ENCODE results near the gene COX7A2. TPM values are rescaled to one million over a fixed set of nuclear protein-coding genes. Genes with fewer than 3 reads are reported as not detected.

COX7A2 gene
- total and polyA plus RNA-seq, 2 of the 13 experiments (the other 11 are each of a cell fraction or from before 2014, with no cell fraction given), result 407 to 556 TPM

- WGBS (ENCODE audit: low lambda C conversion rate), result 47% methylated on average over 31 of the region's 35 CpGs
- CTCF ChIA-PET (ENCODE audit: low intra/inter-chr PET ratio, low total read pairs), result no interaction called here
- no peak overlapping the region for H3K9ac ChIP-seq (ENCODE audit: insufficient read depth, low read depth, low read length)
- H4K20me1 ChIP-seq (ENCODE audit: insufficient read depth, low read length), result no peaks in the 10 kb centered on the region
- BruUV-seq (replicated peaks), result no TSS peak
- no peak overlapping the region for H3K4me2 ChIP-seq (ENCODE audit: low read depth, low read length)
- H3K27ac ChIP-seq (ENCODE audit: extremely low read length, insufficient read depth, low read length), result no peak overlapping the region
- H3K27me3 ChIP-seq (ENCODE audit: control insufficient read depth in 1 of 2, insufficient read depth in 2 of 2, low read length in 2 of 2), result peaks cover 6 to 62% of the 10 kb centered on the region in 2 experiments; a peak in 4 of 5 replicates
- H3K79me2 ChIP-seq (ENCODE audit: insufficient read depth, low read length), result no peaks in the 10 kb centered on the region
- H3K4me1 ChIP-seq (ENCODE audit: insufficient read depth, low read length), result no peaks in the 10 kb centered on the region; the same call in 1 of the 2 replicates
- TF ChIP-seq ZNF629 (CRISPR knock-in tag; conservative IDR thresholded peaks at IDR 0.05), result no peak
- no peak for TF ChIP-seq E2F1 (CRISPR knock-in tag; IDR thresholded peaks at IDR 0.05)
- no peak for TF ChIP-seq CCDC6 (CRISPR knock-in tag; IDR thresholded peaks at IDR 0.05)
- TF ChIP-seq RARG (CRISPR knock-in tag; IDR thresholded peaks at IDR 0.05; ENCODE audit: low read depth), result no peak
- no peak for TF ChIP-seq ZNF670 (CRISPR knock-in tag; IDR thresholded peaks at IDR 0.05; ENCODE audit: borderline replicate concordance)
- no peak for TF ChIP-seq TBL1XR1 (IDR thresholded peaks at IDR 0.05; ENCODE audit: borderline replicate concordance, low read length, partially characterized antibody)
- TF ChIP-seq KIAA2018 (CRISPR knock-in tag; IDR thresholded peaks at IDR 0.05; ENCODE audit: borderline replicate concordance), result no peak
- TF ChIP-seq ZNF589 (CRISPR knock-in tag; conservative IDR thresholded peaks at IDR 0.05), result no peak
- TF ChIP-seq ATF1 (CRISPR knock-in tag; IDR thresholded peaks at IDR 0.05), result no peak
- TF ChIP-seq ZNF136 (CRISPR knock-in tag; IDR thresholded peaks at IDR 0.05; ENCODE audit: low read depth), result no peak
- no peak for TF ChIP-seq ZNF441 (CRISPR knock-in tag; IDR thresholded peaks at IDR 0.05; ENCODE audit: borderline replicate concordance)
- in situ Hi-C loops (cut with HindIII; ENCODE audit: extremely low pct_ligation_motif_present, low pct_unique_long_range_greater_than_20kb) (loop anchor here (10.0 to 25.0 kb wide), 6 partner anchors 452 to 1469 kb away; no protein-coding TSS in a partner anchor), intact Hi-C loops (cut with micrococcal nuclease; ENCODE audit: unreplicated experiment) (loop anchor here (10.0 kb wide), 1 partner anchor 1352 kb away; no protein-coding TSS in a partner anchor)
- H3K4me3 ChIP-seq (replicated peaks in 1 of 3; ENCODE audit: insufficient read depth in 1 of 3, low read depth in 2 of 3, low read length in 3 of 3), result no peak overlapping the region
- no peaks in the 10 kb centered on the region for H3K36me3 ChIP-seq (replicated peaks in 1 of 2; ENCODE audit: control insufficient read depth in 1 of 2, insufficient read depth in 2 of 2, low read length in 2 of 2)
- H3K9me3 ChIP-seq (ENCODE audit: low read length), result no peaks in the 10 kb centered on the region
- FAIRE-seq (no peak), DNase-seq (ENCODE audit: low spot score) (no peak), ATAC-seq (no peak)
- POLR2A ChIA-PET, result no interaction called here
- H2AFZ ChIP-seq (ENCODE audit: low read length), result no peak overlapping the region
Observed at GRCh38 chr6:75206576-75207342, 36.8 kb downstream of the COX7A2 start.

All from HepG2 (cell line).